H1 (cell line): ENCODE results near the gene SLC5A8. TPM values are rescaled to one million over a fixed set of nuclear protein-coding genes. Genes with fewer than 3 reads are reported as not detected.

Experiments used
- CTCF ChIA-PET: fragments of 300-600 bp; sonication (Branson Sonifier 250); formaldehyde crosslinking; loops from one replicate; lab custom pipeline; 2021; ENCODE audit not compliant: partially characterized antibody; lab: Charles Lee
- POLR2A ChIA-PET: fragments of 300-600 bp; sonication (Branson Sonifier 250); formaldehyde crosslinking; loops from one replicate; lab custom pipeline; 2021; ENCODE audit warnings: inconsistent platforms; ENCODE audit not compliant: partially characterized antibody; lab: Charles Lee
- DNase-seq, 2 experiments: peaks; one replicate each; pipeline versions ENCODE4 v3.0.0 to v3.0.0-alpha.2; 2010 to 2022; ENCODE audit warnings: low spot score in 2 of 2, low read depth in 1 of 2, mixed read lengths in 1 of 2
- FAIRE-seq: peaks from 2 replicates; lab custom pipeline; 2011; peaks lifted over from hg19 to GRCh38; lab: Jason Lieb, UNC
- H2AFZ ChIP-seq: 2 replicates; pipeline ENCODE4 v1.8.1; 2012; ENCODE audit warnings: low read length, inconsistent platforms
- H2AK5ac ChIP-seq: 2 replicates; pipeline ENCODE4 v1.6.1; 2013; ENCODE audit warnings: low read depth, low read length
- H2BK120ac ChIP-seq: replicated peaks from 2 replicates; pipeline ENCODE3; 2013; ENCODE audit warnings: low read depth, low read length, inconsistent platforms
- H2BK12ac ChIP-seq: 2 replicates; pipeline ENCODE4 v1.6.1; 2013; ENCODE audit warnings: low read depth, low read length
- H2BK15ac ChIP-seq: 2 replicates; pipeline ENCODE4 v1.6.1; 2013; ENCODE audit warnings: low read length
- H2BK20ac ChIP-seq: 2 replicates; pipeline ENCODE4 v1.6.1; 2013; ENCODE audit warnings: low read length
- H2BK5ac ChIP-seq: 2 replicates; pipeline ENCODE4 v1.6.1; 2013; ENCODE audit warnings: low read depth, low read length
- H3K14ac ChIP-seq: 2 replicates; pipeline ENCODE4 v1.6.1; 2013; ENCODE audit warnings: inconsistent platforms; ENCODE audit not compliant: insufficient read length
- H3K18ac ChIP-seq: 2 replicates; pipeline ENCODE4 v1.6.1; 2013; ENCODE audit warnings: low read length; ENCODE audit errors: extremely low read depth
- H3K23ac ChIP-seq: 2 replicates; pipeline ENCODE4 v1.6.1; 2013; ENCODE audit warnings: inconsistent platforms; ENCODE audit not compliant: insufficient read length
- H3K23me2 ChIP-seq: 2 replicates; pipeline ENCODE4 v1.6.1; 2013; ENCODE audit warnings: low read depth, low read length
- H3K27ac ChIP-seq: 2 replicates; pipeline ENCODE4 v1.6.1; 2011; ENCODE audit warnings: low read depth, low read length, inconsistent platforms
- H3K27me3 ChIP-seq, 4 experiments: replicated peaks in 1 of 4; 1 replicate in 1 of 4; 2 replicates in 3 of 4; pipeline versions ENCODE4 v1.6.1 to v1.8.1; 2011 to 2013; ENCODE audit warnings: low read length in 3 of 4, mild to moderate bottlenecking in 3 of 4, inconsistent platforms in 2 of 4, mixed read lengths in 2 of 4, moderate library complexity in 1 of 4; ENCODE audit not compliant: control insufficient read depth in 3 of 4, insufficient read depth in 3 of 4; ENCODE audit errors: extremely low read depth in 1 of 4
- H3K36me3 ChIP-seq, 4 experiments: 2 replicates each; pipeline versions ENCODE4 v1.6.1 to v1.8.1; 2011 to 2013; ENCODE audit warnings: mild to moderate bottlenecking in 4 of 4, low read length in 3 of 4, moderate library complexity in 2 of 4, control low read depth in 1 of 4, inconsistent platforms in 1 of 4; ENCODE audit not compliant: insufficient read depth in 4 of 4, control insufficient read depth in 2 of 4
- H3K4ac ChIP-seq: replicated peaks from 2 replicates; pipeline ENCODE3; 2013; ENCODE audit warnings: low read length, low read depth, mixed read lengths, inconsistent platforms; ENCODE audit not compliant: insufficient read length
- H3K4me1 ChIP-seq, 4 experiments: replicated peaks in 1 of 4; 1 replicate in 1 of 4; 2 replicates in 3 of 4; pipeline versions ENCODE4 v1.6.1 to v1.8.1; 2011 to 2013; ENCODE audit warnings: low read length in 3 of 4, inconsistent platforms in 2 of 4, mixed read lengths in 1 of 4; ENCODE audit not compliant: insufficient read depth in 4 of 4, control insufficient read depth in 3 of 4
- H3K4me2 ChIP-seq, 2 experiments: 2 replicates each; pipeline versions ENCODE4 v1.6.1 to v1.8.1; 2011 to 2013; ENCODE audit warnings: low read depth in 2 of 2, low read length in 2 of 2, control low read depth in 1 of 2, inconsistent platforms in 1 of 2, mild to moderate bottlenecking in 1 of 2; ENCODE audit not compliant: insufficient read depth in 1 of 2
- H3K4me3 ChIP-seq, 4 experiments: fragments of 200-600, 300-600 bp in 1 of 4; sonication (generic), shearing (Covaris generic), sonication (Bioruptor Twin) in 1 of 4; 2 replicates each; pipeline versions ENCODE4 v1.5.1 to v1.8.1; 2011 to 2016; ENCODE audit warnings: low read length in 4 of 4, low read depth in 3 of 4, control low read depth in 2 of 4, inconsistent platforms in 2 of 4, mild to moderate bottlenecking in 2 of 4, mixed read lengths in 1 of 4, moderate library complexity in 1 of 4; ENCODE audit not compliant: insufficient read depth in 2 of 4; ENCODE audit errors: extremely low read depth in 1 of 4
- H3K56ac ChIP-seq: replicated peaks from 2 replicates; pipeline ENCODE3; 2013; ENCODE audit warnings: low read depth, mild to moderate bottlenecking, mixed read lengths, low read length, inconsistent platforms; ENCODE audit not compliant: insufficient read length
- H3K79me1 ChIP-seq: 2 replicates; pipeline ENCODE4 v1.6.1; 2013; ENCODE audit warnings: low read depth, low read length, control low read depth
- H3K79me2 ChIP-seq, 2 experiments: 2 replicates each; pipeline versions ENCODE4 v1.6.1 to v1.8.1; 2012 to 2013; ENCODE audit warnings: low read length in 2 of 2, mild to moderate bottlenecking in 2 of 2, inconsistent platforms in 1 of 2; ENCODE audit not compliant: insufficient read depth in 2 of 2, control insufficient read depth in 1 of 2
- H3K9ac ChIP-seq, 4 experiments: replicated peaks in 1 of 4; 1 replicate in 1 of 4; 2 replicates in 3 of 4; pipeline versions ENCODE4 v1.6.1 to v1.8.1; 2011 to 2013; ENCODE audit warnings: low read depth in 3 of 4, low read length in 3 of 4, control low read depth in 2 of 4, mild to moderate bottlenecking in 2 of 4, moderate library complexity in 2 of 4, inconsistent platforms in 1 of 4; ENCODE audit errors: extremely low read depth in 1 of 4
- H3K9me3 ChIP-seq, 2 experiments: 2 replicates each; pipeline versions ENCODE4 v1.6.1 to v1.8.1; 2012 to 2013; ENCODE audit warnings: mild to moderate bottlenecking in 2 of 2, moderate library complexity in 2 of 2, control low read depth in 1 of 2, inconsistent platforms in 1 of 2, low read depth in 1 of 2, low read length in 1 of 2, mixed read lengths in 1 of 2; ENCODE audit not compliant: insufficient read depth in 2 of 2
- H4K20me1 ChIP-seq, 2 experiments: replicated peaks in 1 of 2; 2 replicates each; pipeline versions ENCODE3 to v1.8.1; 2011 to 2013; ENCODE audit warnings: inconsistent platforms in 2 of 2, low read length in 2 of 2, mild to moderate bottlenecking in 1 of 2; ENCODE audit not compliant: insufficient read depth in 2 of 2, control insufficient read depth in 1 of 2
- H4K5ac ChIP-seq: 2 replicates; pipeline ENCODE4 v1.6.1; 2013; ENCODE audit warnings: low read length, low read depth, mixed read lengths, inconsistent platforms; ENCODE audit not compliant: insufficient read length
- H4K8ac ChIP-seq: 2 replicates; pipeline ENCODE4 v1.8.0; 2013; ENCODE audit warnings: mild to moderate bottlenecking, moderate library complexity, low read length, inconsistent platforms; ENCODE audit not compliant: insufficient read depth; ENCODE audit errors: extremely low read depth
- H4K91ac ChIP-seq: replicated peaks from 2 replicates; pipeline ENCODE3; 2013; ENCODE audit warnings: low read length, mixed read lengths, inconsistent platforms; ENCODE audit not compliant: insufficient read length
- RFX5 ChIP-seq: IDR thresholded peaks from 2 replicates; pipeline ENCODE4 v1.6.1; 2011; ENCODE audit warnings: low read depth, low read length, improper control_type of control experiment, borderline replicate concordance
- USF2 ChIP-seq: IDR thresholded peaks from 2 replicates; pipeline ENCODE4 v1.6.1; 2011; ENCODE audit warnings: low read length, improper control_type of control experiment
- WGBS, 2 experiments: shearing (Covaris generic) in 1 of 2; methylation state at CpG; one replicate each; pipeline versions ENCODE4 v1.1.6 to v1.1.7; 2013 to 2015; ENCODE audit warnings: low lambda C conversion rate in 2 of 2, mixed read lengths in 2 of 2, inconsistent platforms in 1 of 2, low coverage in 1 of 2, missing lambda C conversion rate in 1 of 2; ENCODE audit not compliant: insufficient replicate concordance in 2 of 2, insufficient coverage in 1 of 2, insufficient read length in 1 of 2; ENCODE audit errors: extremely low coverage in 1 of 2, missing lambda C conversion rate in 1 of 2; 5-methylcytosine and 5-hydroxymethylcytosine counted together
- polyA plus RNA-seq, 7 experiments: library from polyadenylated mRNA; depleted of rRNA in 3 of 7; stranded (reverse) in 5 of 7; unstranded in 2 of 7; fragments of >200 nt in 5 of 7; fragments of 200-250 nt in 2 of 7; gene quantifications; 1 replicate in 5 of 7; 2 replicates in 1 of 7; 4 replicates in 1 of 7; pipeline versions ENCODE4 v1.2.1 to v1.2.3, GENCODE V29; 2011 to 2013; ENCODE audit warnings: missing spikeins in 2 of 7, mixed read lengths in 2 of 7
- total RNA-seq: library from RNA; stranded (reverse); fragmentation: NEBNext Ultra II Directional; extraction: Animal tissue kit (Norgen Biotek cat#: 25700); gene quantifications from 2 replicates; pipeline ENCODE4 v1.2.1, GENCODE V29; 2021

Gene SLC5A8
- total and polyA plus RNA-seq, 2 of the 8 experiments (the other 6 are each of a cell fraction or from before 2014, with no cell fraction given), result 0.11 to 0.21 TPM

DNA sequence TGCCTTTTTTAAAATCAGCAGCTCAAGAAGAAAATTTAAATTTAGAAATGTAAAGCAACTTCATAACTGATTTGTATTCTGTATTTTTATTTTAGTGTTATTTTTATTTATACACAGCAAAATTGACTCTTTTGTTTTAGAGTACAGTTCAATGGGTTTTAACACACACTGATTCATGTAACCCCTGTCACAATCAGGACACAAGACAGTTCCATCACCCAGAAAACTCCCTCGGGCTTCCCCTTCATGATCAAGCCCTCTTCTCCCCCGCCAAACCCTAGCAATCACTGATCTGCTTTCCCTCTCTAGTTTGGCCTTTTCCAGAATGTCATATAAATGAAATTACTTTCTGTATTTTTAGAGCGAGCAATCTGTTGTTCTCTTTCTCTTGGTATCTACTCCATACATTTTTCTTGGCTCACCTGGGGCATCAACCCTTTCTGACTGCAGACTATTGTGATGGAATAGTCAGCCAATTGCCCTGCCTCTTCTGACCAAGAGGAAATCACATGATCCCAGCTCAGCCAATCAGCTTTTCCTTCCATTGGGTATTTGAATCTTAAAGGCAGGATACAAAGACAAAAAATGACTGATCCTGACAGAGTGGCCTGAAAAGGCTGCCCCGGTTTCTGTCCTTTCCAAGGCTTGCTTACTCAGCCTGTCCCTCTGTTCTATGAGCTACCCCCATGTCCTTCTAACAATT, 5.3 kb downstream of the SLC5A8 start:
- peaks cover 5 to 17% (median 13%) of the 10 kb centered on the region in 4 experiments; a peak in 6 of 7 replicates for H3K27me3 ChIP-seq
- H3K4me2 ChIP-seq, result no peak overlapping the region
- TF ChIP-seq USF2 (peak; percentile 52; the same call in 1 of the 2 replicates), RFX5 (no peak)
- H3K4me1 ChIP-seq, result peaks cover 0 to 3% (median under 1%) of the 10 kb centered on the region in 4 experiments; a peak in 3 of 7 replicates
- H2AFZ ChIP-seq, result peak overlapping the region; percentile 94; the same call in 1 of the 2 replicates
- no peaks in the 10 kb centered on the region for H3K9me3 ChIP-seq
- H3K4me3 ChIP-seq, result no peak overlapping the region
- no peak overlapping the region for H4K5ac ChIP-seq
- H2AK5ac ChIP-seq, result no peak overlapping the region
- DNase-seq, result no peak
- no peak overlapping the region for H4K91ac ChIP-seq
- peak; percentile 85 for FAIRE-seq
- ChIA-PET CTCF (interaction anchor here (0.6 to 1.1 kb wide), 5 partner anchors 13 to 1468 kb away, joined by 3 to 4 read pairs (median 3); no protein-coding TSS in a partner anchor), POLR2A (no interaction called here)
- no peak overlapping the region for H2BK15ac ChIP-seq
- H2BK5ac ChIP-seq, result no peak overlapping the region
- H3K27ac ChIP-seq, result no peak overlapping the region
- no peak overlapping the region for H4K8ac ChIP-seq
- H3K14ac ChIP-seq, result no peak overlapping the region
- H2BK20ac ChIP-seq, result no peak overlapping the region
- WGBS, 2 experiments, result 88% methylated on average over 4 of the region's 4 CpGs; no CpG with 5 or more reads in 1 of the 2 experiments
- H3K23me2 ChIP-seq, result peaks cover 3% of the 10 kb centered on the region; the same call in 1 of the 2 replicates
- no peaks in the 10 kb centered on the region for H3K79me1 ChIP-seq
- no peak overlapping the region for H2BK120ac ChIP-seq
- H2BK12ac ChIP-seq, result no peak overlapping the region
- no peaks in the 10 kb centered on the region for H3K36me3 ChIP-seq
- no peak overlapping the region for H3K4ac ChIP-seq
- H3K79me2 ChIP-seq, result no peaks in the 10 kb centered on the region
- H3K9ac ChIP-seq, result no peak overlapping the region
- H3K18ac ChIP-seq, result no peak overlapping the region
- H3K56ac ChIP-seq, result no peak overlapping the region
- no peak overlapping the region for H3K23ac ChIP-seq
- H4K20me1 ChIP-seq, result no peaks in the 10 kb centered on the region
